Upper lobe of right lung (tissue), 1 donor: ENCODE results near the gene DENND5A. TPM values are rescaled to one million over a fixed set of nuclear protein-coding genes. Genes with fewer than 3 reads are reported as not detected.
"Not testable (repeated sequence)": the region's sequence is repeated elsewhere in the genome, so short reads cannot be mapped to it uniquely, and the experiment has no call there.

Experiments
- ATAC-seq: fragments of 200-7000 bp; cut with Tn5 transposase; one replicate; pipeline ENCODE4 v1.9.1; 2020; ENCODE audit warnings: mild to moderate bottlenecking, moderate library complexity
- DNase-seq: peaks from one replicate; pipeline ENCODE4 v3.0.0-alpha.2; 2020
- H3K27ac ChIP-seq: fragments of 200-600 bp; one replicate; pipeline ENCODE4 v1.8.0; 2022
- H3K27me3 ChIP-seq: fragments of 200-600 bp; one replicate; pipeline ENCODE4 v1.8.0; 2022; ENCODE audit warnings: mild to moderate bottlenecking
- H3K36me3 ChIP-seq: fragments of 200-600 bp; one replicate; pipeline ENCODE4 v1.8.0; 2022
- H3K4me1 ChIP-seq: fragments of 200-600 bp; one replicate; pipeline ENCODE4 v1.8.0; 2022
- H3K4me3 ChIP-seq: fragments of 200-600 bp; one replicate; pipeline ENCODE4 v1.8.0; 2022; ENCODE audit warnings: mild to moderate bottlenecking
- H3K9me3 ChIP-seq: fragments of 200-600 bp; one replicate; pipeline ENCODE4 v1.8.0; 2022
- intact Hi-C: fragments of 100-400 bp; cut with DNase I; formaldehyde crosslinking; loops from one replicate; pipeline ENCODE4 v1.11.0; 2022
- total RNA-seq: library from RNA; stranded (reverse); fragmentation: NEBNext Ultra II Directional; extraction: Animal tissue kit (Norgen Biotek cat#: 25700); gene quantifications from one replicate; pipeline ENCODE4 v1.2.1, GENCODE V29; 2021
- TF ChIP-seq, protein P1 (sequence below): fragments of 200-600 bp; IDR thresholded peaks from one replicate; pipeline ENCODE4 v1.8.0; 2022; ENCODE audit warnings: antibody characterized with exemption
- donor health status: DM: no; HTN: yes; CAD: no; lungs with severe emphysema.

The DENND5A gene
- total RNA-seq, 1 donor from 2014 or later: 90.8 TPM

DNA sequence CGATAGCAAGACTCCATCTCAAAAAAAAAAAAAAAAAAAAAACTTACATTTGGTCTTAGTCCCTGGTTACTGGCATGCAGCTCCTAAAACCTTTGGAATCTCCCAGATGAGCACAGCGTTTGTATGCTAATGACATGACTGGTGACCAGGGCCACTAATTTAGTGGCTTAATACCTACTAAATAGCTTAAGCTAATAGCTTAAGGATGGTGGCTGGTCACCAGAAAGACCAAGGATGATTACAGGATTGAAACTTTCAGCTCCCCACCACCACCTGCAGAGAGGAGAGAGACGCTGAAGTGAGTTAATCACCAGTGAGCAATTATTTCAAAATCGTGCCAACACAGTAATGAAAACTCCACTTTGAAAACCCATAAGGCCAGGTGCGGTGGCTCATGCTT, 37.1 kb downstream of the DENND5A start:
- Histone ChIP-seq H3K4me3 (no peak overlapping the region), H3K4me1 (peaks cover 25% of the 10 kb centered on the region), H3K36me3 (no peaks in the 10 kb centered on the region), H3K27ac (no peak overlapping the region), H3K27me3 (no peaks in the 10 kb centered on the region), H3K9me3 (no peaks in the 10 kb centered on the region)
- ATAC-seq (no peak), DNase-seq (no peak)
- intact Hi-C loops: loop anchor here (5.0 kb wide), 1 partner anchor 69 kb away; no protein-coding TSS in a partner anchor
- TF ChIP-seq, protein P1, sequence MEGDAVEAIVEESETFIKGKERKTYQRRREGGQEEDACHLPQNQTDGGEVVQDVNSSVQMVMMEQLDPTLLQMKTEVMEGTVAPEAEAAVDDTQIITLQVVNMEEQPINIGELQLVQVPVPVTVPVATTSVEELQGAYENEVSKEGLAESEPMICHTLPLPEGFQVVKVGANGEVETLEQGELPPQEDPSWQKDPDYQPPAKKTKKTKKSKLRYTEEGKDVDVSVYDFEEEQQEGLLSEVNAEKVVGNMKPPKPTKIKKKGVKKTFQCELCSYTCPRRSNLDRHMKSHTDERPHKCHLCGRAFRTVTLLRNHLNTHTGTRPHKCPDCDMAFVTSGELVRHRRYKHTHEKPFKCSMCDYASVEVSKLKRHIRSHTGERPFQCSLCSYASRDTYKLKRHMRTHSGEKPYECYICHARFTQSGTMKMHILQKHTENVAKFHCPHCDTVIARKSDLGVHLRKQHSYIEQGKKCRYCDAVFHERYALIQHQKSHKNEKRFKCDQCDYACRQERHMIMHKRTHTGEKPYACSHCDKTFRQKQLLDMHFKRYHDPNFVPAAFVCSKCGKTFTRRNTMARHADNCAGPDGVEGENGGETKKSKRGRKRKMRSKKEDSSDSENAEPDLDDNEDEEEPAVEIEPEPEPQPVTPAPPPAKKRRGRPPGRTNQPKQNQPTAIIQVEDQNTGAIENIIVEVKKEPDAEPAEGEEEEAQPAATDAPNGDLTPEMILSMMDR: no peak

DNA sequence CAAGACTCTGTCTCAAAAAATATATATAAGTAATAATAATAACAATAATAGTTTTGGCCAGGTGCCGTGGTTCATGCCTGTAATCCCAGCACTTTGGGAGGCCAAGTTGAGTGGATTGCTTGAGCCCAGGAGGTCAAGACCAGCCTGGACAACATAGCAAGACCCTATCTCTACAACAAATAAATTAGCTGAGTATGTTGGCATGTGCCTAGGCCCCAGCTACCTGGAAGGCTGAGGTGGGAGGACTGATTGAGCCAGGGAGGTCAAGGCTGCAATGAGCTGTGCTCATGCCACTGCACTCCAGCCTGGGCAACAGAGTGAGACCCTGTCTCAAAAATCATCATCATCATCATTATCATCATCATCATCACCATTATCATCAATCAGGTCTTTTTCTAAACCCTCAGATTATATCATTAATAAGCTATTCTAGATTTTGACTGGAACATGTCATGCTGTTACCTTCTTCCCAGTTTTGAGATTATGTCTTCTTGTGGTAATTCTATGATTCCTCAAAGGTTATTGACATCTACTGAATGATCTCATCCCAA, 39.3 kb downstream of the DENND5A start:
- no peak overlapping the region for H3K4me3 ChIP-seq
- peaks cover 9% of the 10 kb centered on the region for H3K4me1 ChIP-seq
- DNase-seq (no peak), ATAC-seq (no peak)
- no peak overlapping the region for H3K27ac ChIP-seq
- H3K36me3 ChIP-seq: no peaks in the 10 kb centered on the region
- no peaks in the 10 kb centered on the region for H3K27me3 ChIP-seq
- intact Hi-C loops: loop anchor here (5.0 kb wide), 1 partner anchor 71 kb away; no protein-coding TSS in a partner anchor
- TF ChIP-seq, protein P1: no peak
- no peaks in the 10 kb centered on the region for H3K9me3 ChIP-seq

DNA sequence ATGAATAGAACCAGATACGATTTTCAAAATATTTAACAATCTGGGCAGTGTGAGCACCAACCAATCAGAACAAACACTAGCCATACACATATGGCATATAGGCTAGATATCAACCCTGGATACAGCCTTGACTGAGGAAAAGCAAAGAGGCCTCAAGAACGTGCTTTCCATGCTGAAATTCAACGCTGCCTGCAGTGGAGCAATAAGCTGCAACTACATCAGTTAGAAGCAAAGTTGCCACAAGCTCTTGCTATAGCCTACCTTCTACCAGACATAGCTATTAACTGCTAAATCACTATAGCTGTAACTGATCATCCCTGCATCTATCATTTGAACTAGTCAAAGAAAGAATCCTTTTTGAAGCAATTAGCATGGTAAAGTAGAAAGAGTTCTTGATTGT, 42.5 kb downstream of the DENND5A start:
- Histone ChIP-seq H3K9me3 (no peaks in the 10 kb centered on the region), H3K27me3 (no peaks in the 10 kb centered on the region), H3K27ac (no peak overlapping the region), H3K4me3 (no peak overlapping the region), H3K36me3 (no peaks in the 10 kb centered on the region), H3K4me1 (no peaks in the 10 kb centered on the region)
- TF ChIP-seq, protein P1: no peak
- intact Hi-C loops: no loop called here
- ATAC-seq (no peak), DNase-seq (no peak)

DNA sequence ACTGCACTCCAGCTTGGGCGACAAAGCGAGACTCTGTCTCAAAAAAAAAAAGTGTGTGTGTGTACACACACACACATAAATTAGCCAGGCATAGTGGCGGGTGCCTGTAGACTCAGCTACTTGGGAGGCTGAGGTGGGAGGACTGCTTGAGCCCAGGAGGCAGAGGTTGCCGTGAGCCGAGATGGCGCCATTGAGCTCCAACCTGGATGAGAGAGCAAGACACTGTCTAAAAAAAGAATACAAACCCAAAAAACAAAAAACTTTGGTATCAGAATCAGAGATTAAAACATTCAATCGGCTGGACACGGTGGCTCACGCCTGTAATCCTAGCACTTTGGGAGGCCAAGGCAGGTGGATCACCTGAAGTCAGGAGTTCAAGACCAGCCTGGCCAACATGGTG, 44.3 kb downstream of the DENND5A start:
- H3K36me3 ChIP-seq, H3K9me3 ChIP-seq, H3K27ac ChIP-seq, DNase-seq, intact Hi-C loops, H3K27me3 ChIP-seq, H3K4me3 ChIP-seq, ATAC-seq, H3K4me1 ChIP-seq: not testable (repeated sequence)

DNA sequence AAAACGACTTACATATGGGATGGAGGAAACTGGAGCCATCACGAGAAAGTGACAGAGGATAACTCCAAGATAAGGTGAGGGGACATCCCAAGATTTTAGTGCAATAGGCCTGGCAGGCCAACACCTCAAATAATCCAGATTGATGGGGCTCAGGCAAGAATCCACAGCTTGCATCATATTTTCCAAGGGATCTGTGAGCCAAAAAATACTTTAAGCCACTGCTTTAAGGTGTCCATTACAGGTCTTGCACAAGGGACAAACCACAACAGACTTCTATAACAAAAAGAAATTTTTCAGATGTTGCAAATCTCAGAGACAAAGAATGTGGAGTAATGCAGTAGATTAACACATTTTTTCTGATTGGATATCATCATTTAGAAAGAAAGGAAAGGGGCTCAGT, 45.6 kb downstream of the DENND5A start:
- DNase-seq (no peak), ATAC-seq (no peak)
- TF ChIP-seq, protein P1: no peak
- Histone ChIP-seq H3K4me3 (no peak overlapping the region), H3K4me1 (no peaks in the 10 kb centered on the region), H3K9me3 (no peaks in the 10 kb centered on the region), H3K27ac (no peak overlapping the region), H3K27me3 (no peaks in the 10 kb centered on the region), H3K36me3 (no peaks in the 10 kb centered on the region)
- intact Hi-C loops: no loop called here

DNA sequence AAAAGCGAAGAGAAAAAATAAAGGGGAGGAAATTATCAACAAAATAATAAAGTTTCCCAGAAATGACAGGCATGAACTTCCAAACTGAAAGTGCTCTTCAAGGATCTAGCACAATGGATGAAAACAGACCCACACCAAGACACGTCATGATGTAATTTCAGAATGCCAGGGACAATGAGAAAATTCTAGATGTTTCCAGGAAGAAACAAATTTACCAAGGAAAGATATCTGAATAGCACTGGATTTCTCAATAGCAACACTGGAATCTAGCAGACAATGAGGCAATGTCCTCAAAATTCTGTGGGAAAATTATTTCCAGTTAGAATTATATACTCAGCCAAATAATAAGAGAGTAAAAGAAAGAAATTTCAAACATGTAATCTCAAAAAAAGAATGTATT, 46.0 kb downstream of the DENND5A start:
- Histone ChIP-seq H3K27me3 (no peaks in the 10 kb centered on the region), H3K4me1 (no peaks in the 10 kb centered on the region), H3K36me3 (no peaks in the 10 kb centered on the region), H3K27ac (no peak overlapping the region), H3K9me3 (no peaks in the 10 kb centered on the region), H3K4me3 (no peak overlapping the region)
- no peak for DNase-seq
- no peak for ATAC-seq
- intact Hi-C loops: no loop called here
- TF ChIP-seq, protein P1: no peak
